Glomerular endothelial cell (primary cell): ENCODE data around the gene OGA. TPM values are rescaled to one million over a fixed set of nuclear protein-coding genes. Genes with fewer than 3 reads are reported as not detected.

Source experiments
- DNase-seq: peaks from one replicate; pipeline ENCODE4 v3.0.0-alpha.2; 2011; ENCODE audit warnings: low read depth, low spot score; ENCODE audit errors: extremely low read depth
- total RNA-seq: library from RNA; depleted of rRNA; stranded (reverse); fragments of >200 nt; gene quantifications from 2 replicates; pipeline ENCODE4 v1.2.3, GENCODE V29; 2015

OGA gene
- total RNA-seq, 1 donor from 2014 or later, result 102 TPM

- no peak for DNase-seq
These were observed 55.5 kb downstream of the OGA start for GRCh38 chr10:101762736-101763135.

- DNase-seq, result no peak
These were observed 57.0 kb downstream of the OGA start for GRCh38 chr10:101761226-101761625.

- no peak for DNase-seq
These were observed 57.7 kb downstream of the OGA start for GRCh38 chr10:101760510-101760909.

GRCh38 chr10:101759309-101760247 is 58.7 kb downstream of the OGA start:
- no peak for DNase-seq

GRCh38 chr10:101758858-101759257 is 59.4 kb downstream of the OGA start:
- no peak for DNase-seq

- DNase-seq, result no peak
These were observed 66.0 kb downstream of the OGA start for GRCh38 chr10:101752241-101752640.

GRCh38 chr10:101749047-101750016 is 68.9 kb downstream of the OGA start:
- DNase-seq, result no peak

- DNase-seq, result no peak
These were observed 69.7 kb downstream of the OGA start for GRCh38 chr10:101748496-101748895.

GRCh38 chr10:101745074-101745696 is 73.1 kb downstream of the OGA start:
- no peak for DNase-seq

- DNase-seq, result no peak
These were observed 74.0 kb downstream of the OGA start for GRCh38 chr10:101744267-101744666.

- no peak for DNase-seq
These were observed 76.3 kb downstream of the OGA start for GRCh38 chr10:101741938-101742337.

- DNase-seq, result no peak
These were observed 81.6 kb downstream of the OGA start for GRCh38 chr10:101736666-101737065.

Other genes with a start within 250 kb of the OGA start
- gene POLL, start 230.2 kb downstream of the OGA start, total RNA-seq, result 20.6 and 24.7 TPM in 2 replicates
- gene DPCD, start 230.1 kb downstream of the OGA start, total RNA-seq, result 29.0 and 54.0 TPM in 2 replicates
- 11.5 and 15.3 TPM in 2 replicates for gene FBXW4, start 123.3 kb downstream of the OGA start, total RNA-seq
- not detected in 2 replicates for gene FGF8, start 42.3 kb downstream of the OGA start, total RNA-seq
- gene NPM3, start 35.0 kb downstream of the OGA start, total RNA-seq, result 69.9 and 72.0 TPM in 2 replicates
- gene KCNIP2, start 25.4 kb upstream of the OGA start, total RNA-seq, result 0.18 and 0.48 TPM in 2 replicates
- 10.3 and 11.6 TPM in 2 replicates for gene ARMH3, start 237.7 kb upstream of the OGA start, total RNA-seq
- gene HPS6, start 246.9 kb upstream of the OGA start, total RNA-seq, result 41.2 and 44.3 TPM in 2 replicates